Chondrocyte (in vitro differentiated cells): Measurements from ENCODE around the gene RSAD1. TPM values are rescaled to one million over a fixed set of nuclear protein-coding genes. Genes with fewer than 3 reads are reported as not detected.
"Not testable (repeated sequence)": the region's sequence is repeated elsewhere in the genome, so short reads cannot be mapped to it uniquely, and the experiment has no call there.

Experiments
- DNase-seq: peaks from one replicate; pipeline ENCODE4 v3.0.0; 2021; ENCODE audit warnings: mixed read lengths, low spot score
- H3K27ac Mint-ChIP-seq: one replicate; pipeline ENCODE4 v1.8.0; 2021; ENCODE audit warnings: mild to moderate bottlenecking, moderate library complexity, mixed read lengths; ENCODE audit not compliant: unreplicated experiment
- H3K27me3 Mint-ChIP-seq: 2 replicates; pipeline ENCODE4 v1.8.0; 2021; ENCODE audit warnings: low read depth, mixed read lengths
- H3K36me3 Mint-ChIP-seq: 2 replicates; pipeline ENCODE4 v1.8.0; 2021; ENCODE audit warnings: low read depth, mixed read lengths
- H3K4me1 Mint-ChIP-seq: 2 replicates; pipeline ENCODE4 v1.8.0; 2021; ENCODE audit warnings: low read depth, mild to moderate bottlenecking, mixed read lengths
- H3K4me3 Mint-ChIP-seq: one replicate; pipeline ENCODE4 v1.8.0; 2021; ENCODE audit warnings: mild to moderate bottlenecking, moderate library complexity, mixed read lengths; ENCODE audit not compliant: unreplicated experiment
- H3K9me3 Mint-ChIP-seq: 2 replicates; pipeline ENCODE4 v1.8.0; 2021; ENCODE audit warnings: low read depth, mixed read lengths
- total RNA-seq: library from RNA; stranded (reverse); gene quantifications from 3 replicates; pipeline ENCODE4 v1.2.1, GENCODE V29; 2021
- TF ChIP-seq, protein P1 (sequence below): fragments of 200-600 bp; sonication (generic); IDR thresholded peaks from 2 replicates; pipeline ENCODE4 v1.5.0; 2021; ENCODE audit warnings: antibody characterized with exemption, mild to moderate bottlenecking, moderate library complexity

Gene RSAD1
- total RNA-seq, 1 donor from 2014 or later: 29.8 TPM

DNA sequence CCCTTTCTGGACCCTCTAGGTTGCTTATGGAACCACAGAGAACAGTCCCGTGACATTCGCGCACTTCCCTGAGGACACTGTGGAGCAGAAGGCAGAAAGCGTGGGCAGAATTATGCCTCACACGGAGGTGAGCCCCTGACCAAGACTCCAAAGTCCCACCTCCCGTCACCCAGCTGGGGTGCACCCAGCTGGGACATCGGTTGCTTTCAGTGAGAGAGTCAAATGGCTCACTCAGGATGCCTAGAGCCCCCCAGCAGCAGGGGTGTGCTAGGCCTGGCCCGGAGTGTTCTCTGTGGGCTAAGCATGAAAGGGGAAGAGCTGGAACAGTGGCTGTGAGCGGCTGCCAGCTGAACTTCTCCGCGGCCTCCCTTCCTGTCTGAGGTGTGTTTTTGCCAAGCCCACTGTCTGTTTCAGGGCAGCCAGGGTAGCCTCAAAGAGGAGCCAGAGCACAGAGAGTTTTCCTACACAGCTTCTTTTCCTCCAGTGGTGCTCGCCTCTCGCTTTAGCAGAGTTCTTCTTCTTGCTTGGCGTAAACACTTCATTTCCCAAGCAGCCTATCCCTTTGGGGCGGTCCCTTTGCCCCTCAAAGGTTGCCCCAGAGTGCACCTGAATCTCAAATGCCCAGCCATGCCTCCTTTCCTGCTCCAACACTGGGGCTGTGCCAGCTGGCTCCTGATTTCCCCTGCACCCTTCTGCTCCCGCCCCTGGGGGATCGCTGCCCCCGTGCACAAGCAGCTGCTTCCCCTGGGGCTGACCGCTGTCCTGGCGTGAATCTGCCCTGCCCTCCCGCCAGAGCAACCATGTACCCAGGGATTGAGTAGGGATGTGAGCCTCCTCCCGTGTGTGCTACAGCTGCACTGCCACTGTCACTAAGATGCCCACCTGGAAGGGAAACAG lies 7.4 kb upstream of the RSAD1 start:
- Mint-ChIP-seq H3K4me1 (peaks cover 3% of the 10 kb centered on the region), H3K4me3 (no peak overlapping the region), H3K27me3 (peaks cover 2% of the 10 kb centered on the region), H3K9me3 (no peaks in the 10 kb centered on the region), H3K36me3 (peaks cover 2% of the 10 kb centered on the region), H3K27ac (no peak overlapping the region)
- peak; percentile 51 for DNase-seq
- TF ChIP-seq, protein P1, sequence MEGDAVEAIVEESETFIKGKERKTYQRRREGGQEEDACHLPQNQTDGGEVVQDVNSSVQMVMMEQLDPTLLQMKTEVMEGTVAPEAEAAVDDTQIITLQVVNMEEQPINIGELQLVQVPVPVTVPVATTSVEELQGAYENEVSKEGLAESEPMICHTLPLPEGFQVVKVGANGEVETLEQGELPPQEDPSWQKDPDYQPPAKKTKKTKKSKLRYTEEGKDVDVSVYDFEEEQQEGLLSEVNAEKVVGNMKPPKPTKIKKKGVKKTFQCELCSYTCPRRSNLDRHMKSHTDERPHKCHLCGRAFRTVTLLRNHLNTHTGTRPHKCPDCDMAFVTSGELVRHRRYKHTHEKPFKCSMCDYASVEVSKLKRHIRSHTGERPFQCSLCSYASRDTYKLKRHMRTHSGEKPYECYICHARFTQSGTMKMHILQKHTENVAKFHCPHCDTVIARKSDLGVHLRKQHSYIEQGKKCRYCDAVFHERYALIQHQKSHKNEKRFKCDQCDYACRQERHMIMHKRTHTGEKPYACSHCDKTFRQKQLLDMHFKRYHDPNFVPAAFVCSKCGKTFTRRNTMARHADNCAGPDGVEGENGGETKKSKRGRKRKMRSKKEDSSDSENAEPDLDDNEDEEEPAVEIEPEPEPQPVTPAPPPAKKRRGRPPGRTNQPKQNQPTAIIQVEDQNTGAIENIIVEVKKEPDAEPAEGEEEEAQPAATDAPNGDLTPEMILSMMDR: no peak

DNA sequence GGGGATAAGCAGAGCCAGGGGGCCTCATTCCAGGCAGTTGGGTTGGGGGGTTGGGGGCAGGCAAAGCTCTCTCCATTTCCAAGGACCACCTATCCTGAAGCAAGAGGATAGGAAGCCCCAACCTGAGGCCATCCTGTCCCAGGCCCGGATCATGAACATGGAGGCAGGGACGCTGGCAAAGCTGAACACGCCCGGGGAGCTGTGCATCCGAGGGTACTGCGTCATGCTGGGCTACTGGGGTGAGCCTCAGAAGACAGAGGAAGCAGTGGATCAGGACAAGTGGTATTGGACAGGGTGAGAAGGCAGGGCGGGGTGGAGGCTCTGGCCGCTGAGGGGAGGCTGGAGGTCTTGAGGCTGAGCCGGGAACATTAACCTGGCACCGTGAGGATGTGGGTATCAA lies 6.4 kb upstream of the RSAD1 start:
- Mint-ChIP-seq H3K27me3 (peaks cover 2% of the 10 kb centered on the region), H3K4me3 (no peak overlapping the region), H3K9me3 (no peaks in the 10 kb centered on the region), H3K4me1 (peaks cover 3% of the 10 kb centered on the region), H3K36me3 (peaks cover 2% of the 10 kb centered on the region), H3K27ac (no peak overlapping the region)
- peak; percentile 54 for DNase-seq
- TF ChIP-seq, protein P1: no peak

DNA sequence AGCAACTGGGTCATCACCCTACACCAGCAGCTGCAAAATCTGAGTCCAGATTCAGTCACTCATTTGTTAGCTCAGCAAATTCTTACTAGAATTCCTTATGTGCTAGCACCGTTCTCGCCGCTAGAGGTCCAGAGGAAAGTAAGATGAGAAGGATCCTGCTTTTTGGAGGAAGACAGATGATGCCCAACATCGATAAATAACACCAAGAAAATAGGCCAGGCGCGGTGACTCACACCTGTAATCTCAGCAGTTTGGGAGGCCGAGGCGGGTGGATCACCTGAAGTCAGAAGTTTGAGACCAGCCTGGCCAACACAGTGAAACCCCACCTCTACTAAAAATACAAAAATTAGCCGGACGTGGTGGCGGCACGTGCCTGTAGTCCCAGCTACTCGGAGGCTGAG lies 5.9 kb upstream of the RSAD1 start:
- DNase-seq, H3K4me1 Mint-ChIP-seq, H3K4me3 Mint-ChIP-seq, H3K9me3 Mint-ChIP-seq, H3K27ac Mint-ChIP-seq, H3K27me3 Mint-ChIP-seq, H3K36me3 Mint-ChIP-seq: not testable (repeated sequence)
- TF ChIP-seq, protein P1: peak; percentile 63

DNA sequence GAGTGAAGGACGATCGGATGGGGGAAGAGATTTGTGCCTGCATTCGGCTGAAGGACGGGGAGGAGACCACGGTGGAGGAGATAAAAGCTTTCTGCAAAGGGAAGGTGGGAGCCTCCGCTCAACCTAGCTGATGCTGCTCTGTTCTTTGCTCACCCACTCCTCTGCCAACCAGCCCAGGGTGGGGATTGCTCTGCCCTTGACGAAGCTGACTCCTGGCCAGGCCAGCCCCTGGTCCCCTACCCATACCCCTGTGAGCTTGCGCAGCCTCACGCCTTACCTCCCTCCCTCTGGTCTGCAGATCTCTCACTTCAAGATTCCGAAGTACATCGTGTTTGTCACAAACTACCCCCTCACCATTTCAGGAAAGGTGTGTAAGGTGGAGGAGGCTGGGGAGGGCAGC lies 4.8 kb upstream of the RSAD1 start:
- no peak overlapping the region for H3K4me3 Mint-ChIP-seq
- peaks cover 2% of the 10 kb centered on the region for H3K36me3 Mint-ChIP-seq
- H3K27me3 Mint-ChIP-seq: no peaks in the 10 kb centered on the region
- peaks cover 7% of the 10 kb centered on the region for H3K4me1 Mint-ChIP-seq
- H3K9me3 Mint-ChIP-seq: no peaks in the 10 kb centered on the region
- peak; percentile 69 for DNase-seq
- TF ChIP-seq, protein P1: no peak
- H3K27ac Mint-ChIP-seq: no peak overlapping the region

DNA sequence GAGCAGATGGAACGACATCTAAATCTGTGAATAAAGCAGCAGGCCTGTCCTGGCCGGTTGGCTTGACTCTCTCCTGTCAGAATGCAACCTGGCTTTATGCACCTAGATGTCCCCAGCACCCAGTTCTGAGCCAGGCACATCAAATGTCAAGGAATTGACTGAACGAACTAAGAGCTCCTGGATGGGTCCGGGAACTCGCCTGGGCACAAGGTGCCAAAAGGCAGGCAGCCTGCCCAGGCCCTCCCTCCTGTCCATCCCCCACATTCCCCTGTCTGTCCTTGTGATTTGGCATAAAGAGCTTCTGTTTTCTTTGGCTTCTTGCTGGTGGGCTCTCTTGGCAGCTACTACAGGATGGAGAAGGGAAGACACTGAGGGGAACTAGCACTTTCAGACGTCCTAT lies 4.1 kb upstream of the RSAD1 start:
- TF ChIP-seq, protein P1: no peak
- Mint-ChIP-seq H3K4me3 (no peak overlapping the region), H3K27me3 (no peaks in the 10 kb centered on the region), H3K4me1 (peaks cover 11% of the 10 kb centered on the region), H3K27ac (no peak overlapping the region), H3K9me3 (no peaks in the 10 kb centered on the region), H3K36me3 (peaks cover 2% of the 10 kb centered on the region)
- peak; percentile 21 for DNase-seq
